Ishikawa (cell line): ENCODE results near the gene EPB41L5.

Experiments used
- CEBPB ChIP-seq: IDR thresholded peaks from 2 replicates; pipeline ENCODE4 v1.6.1; 2012
- CREB1 ChIP-seq: IDR thresholded peaks from 2 replicates; pipeline ENCODE4 v1.6.1; 2012; ENCODE audit warnings: low read depth
- EGR1 ChIP-seq: IDR thresholded peaks from 2 replicates; pipeline ENCODE4 v1.6.1; 2012
- EP300 ChIP-seq: IDR thresholded peaks from 2 replicates; pipeline ENCODE4 v1.6.1; 2012; ENCODE audit warnings: borderline replicate concordance
- FOXM1 ChIP-seq: IDR thresholded peaks from 2 replicates; pipeline ENCODE4 v1.6.1; 2012; ENCODE audit warnings: low read depth, borderline replicate concordance
- MAX ChIP-seq: IDR thresholded peaks from 2 replicates; pipeline ENCODE4 v1.6.1; 2012
- RAD21 ChIP-seq: IDR thresholded peaks from 2 replicates; pipeline ENCODE4 v1.6.1; 2012; ENCODE audit warnings: low read depth
- REST ChIP-seq: IDR thresholded peaks from 2 replicates; pipeline ENCODE4 v1.6.1; 2012; ENCODE audit warnings: low read depth, mild to moderate bottlenecking
- TAF1 ChIP-seq: IDR thresholded peaks from 2 replicates; pipeline ENCODE4 v1.6.1; 2012; ENCODE audit warnings: low read depth, mild to moderate bottlenecking
- TCF12 ChIP-seq: IDR thresholded peaks from 2 replicates; pipeline ENCODE4 v1.6.1; 2012; ENCODE audit warnings: low read depth
- TEAD4 ChIP-seq: IDR thresholded peaks from 2 replicates; pipeline ENCODE4 v1.6.1; 2012
- USF1 ChIP-seq: IDR thresholded peaks from 2 replicates; pipeline ENCODE4 v1.6.1; 2012
- YY1 ChIP-seq: IDR thresholded peaks from 2 replicates; pipeline ENCODE4 v1.6.1; 2012; ENCODE audit warnings: low read depth

GRCh38 chr2:120018549-120018948 lies 5.7 kb downstream of the EPB41L5 start:
- no peak for TF ChIP-seq REST
- TF ChIP-seq RAD21, result no peak
- TF ChIP-seq CEBPB, result no peak
- TF ChIP-seq YY1, result no peak
- TF ChIP-seq TEAD4, result no peak
- TF ChIP-seq EGR1, result no peak
- TF ChIP-seq MAX, result no peak
- TF ChIP-seq CREB1, result no peak
- no peak for TF ChIP-seq TCF12
- no peak for TF ChIP-seq FOXM1
- TF ChIP-seq USF1, result no peak
- TF ChIP-seq TAF1, result no peak
- TF ChIP-seq EP300, result no peak
